ENCODE measurements around the gene GRAP.

The GRAP gene

DNA sequence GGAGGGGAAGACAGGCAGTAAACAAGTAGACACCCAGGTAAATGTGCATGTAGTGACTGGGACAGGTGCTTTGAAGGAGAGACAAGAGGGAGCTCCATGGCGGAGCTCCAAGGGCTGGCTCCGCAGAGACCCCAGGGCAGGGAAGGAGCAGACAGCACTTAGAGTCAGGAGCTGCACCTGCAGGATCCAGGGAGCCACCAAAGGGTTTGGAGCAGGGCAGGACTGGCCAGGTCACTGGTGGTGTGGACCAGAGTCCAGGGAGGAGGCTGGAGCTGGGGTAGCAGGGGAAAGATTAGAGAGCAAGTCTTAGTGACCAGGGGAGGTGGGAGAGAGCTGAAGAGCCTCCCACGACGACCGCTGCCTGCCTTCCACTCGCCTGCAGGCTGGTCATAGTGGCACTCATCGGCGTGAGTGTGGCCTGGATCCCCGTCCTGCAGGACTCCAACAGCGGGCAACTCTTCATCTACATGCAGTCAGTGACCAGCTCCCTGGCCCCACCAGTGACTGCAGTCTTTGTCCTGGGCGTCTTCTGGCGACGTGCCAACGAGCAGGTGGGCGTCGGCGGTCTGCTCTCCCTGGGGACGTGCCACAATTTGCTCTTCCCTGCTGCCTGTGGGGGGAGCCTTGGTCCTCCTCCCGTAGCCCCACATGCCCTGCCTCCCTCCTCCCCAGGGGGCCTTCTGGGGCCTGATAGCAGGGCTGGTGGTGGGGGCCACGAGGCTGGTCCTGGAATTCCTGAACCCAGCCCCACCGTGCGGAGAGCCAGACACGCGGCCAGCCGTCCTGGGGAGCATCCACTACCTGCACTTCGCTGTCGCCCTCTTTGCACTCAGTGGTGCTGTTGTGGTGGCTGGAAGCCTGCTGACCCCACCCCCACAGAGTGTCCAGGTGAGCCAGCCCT, 27.5 kb downstream of the GRAP start:
- no peak for DNase-seq (ENCODE audit: low read depth in 1 of 2, low spot score in 1 of 2)

DNA sequence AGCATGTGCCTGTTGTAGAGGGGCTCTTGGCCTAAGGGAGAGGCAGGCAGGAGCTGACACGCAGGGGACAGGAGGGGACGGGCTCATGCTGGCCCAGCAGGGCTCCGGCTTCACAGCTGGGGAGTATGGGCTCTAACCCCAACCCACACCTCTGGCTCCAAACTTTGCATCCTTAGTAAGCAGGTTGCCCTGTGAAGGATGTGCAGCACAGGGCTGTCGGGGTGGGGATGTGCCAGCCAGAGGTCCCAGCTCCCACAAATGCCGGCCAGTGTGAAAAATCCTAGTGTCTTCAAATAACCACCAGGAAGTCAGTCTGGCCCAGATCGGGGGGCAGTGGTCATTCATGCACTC, 28.2 kb downstream of the GRAP start:
- no peak for DNase-seq (ENCODE audit: low read depth in 1 of 2, low spot score in 1 of 2)

GRCh38 chr17:19017804-19018599, 28.8 kb downstream of the GRAP start:
- no peak for DNase-seq (ENCODE audit: low read depth in 1 of 2, low spot score in 1 of 2)

- DNase-seq (ENCODE audit: low read depth in 1 of 2, low spot score in 1 of 2) = no peak
These were observed 29.4 kb downstream of the GRAP start for GRCh38 chr17:19017401-19017800.

GRCh38 chr17:19016881-19017280, 29.9 kb downstream of the GRAP start:
- no peak for DNase-seq (ENCODE audit: low read depth in 1 of 2, low spot score in 1 of 2)

DNA sequence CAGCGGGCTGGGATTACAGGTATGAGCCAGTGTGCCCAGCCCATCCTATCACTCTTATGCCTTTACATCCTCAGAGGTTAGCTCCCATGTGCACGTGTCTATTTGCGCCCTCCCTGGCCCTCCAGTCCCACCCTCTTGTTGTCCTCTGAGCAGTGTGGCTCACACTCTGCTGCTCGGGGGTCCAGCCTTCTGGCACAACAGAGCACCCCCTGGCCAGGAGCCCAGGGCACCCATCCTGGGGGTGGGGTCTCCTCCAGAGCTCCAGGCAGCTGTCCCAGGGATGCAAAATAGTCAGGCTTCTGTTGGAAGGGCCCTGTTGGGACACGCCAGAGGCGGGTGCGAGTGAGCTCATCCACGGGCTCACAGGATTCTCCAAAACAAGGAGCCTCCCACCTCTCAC, 30.5 kb downstream of the GRAP start:
- no peak for DNase-seq (ENCODE audit: low read depth in 1 of 2, low spot score in 1 of 2)

DNA sequence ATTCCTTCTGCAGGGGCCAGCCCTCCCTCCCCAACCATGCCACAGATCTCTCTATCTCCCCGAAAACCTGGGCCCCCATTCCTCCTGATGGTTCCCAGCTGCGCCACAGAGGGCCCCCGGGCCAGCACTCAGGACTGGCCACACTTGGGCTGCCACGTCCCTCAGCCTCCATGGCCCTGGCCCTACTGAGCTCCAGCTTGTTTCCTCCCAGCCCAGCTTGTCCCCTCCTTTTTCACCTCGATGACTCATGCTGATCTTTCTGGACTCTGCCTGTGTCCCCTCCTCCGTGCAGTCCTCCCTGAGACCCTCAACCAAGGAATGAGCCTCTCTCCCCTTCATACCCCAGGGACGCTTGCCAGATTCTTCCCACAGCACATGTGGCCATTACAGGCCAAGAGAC, 31.3 kb downstream of the GRAP start:
- DNase-seq (ENCODE audit: low read depth in 1 of 2, low spot score in 1 of 2) = no peak

GRCh38 chr17:19014628-19015215, 32.0 kb downstream of the GRAP start:
- DNase-seq (ENCODE audit: low read depth in 1 of 2, low spot score in 1 of 2) = no peak

- DNase-seq (ENCODE audit: low read depth in 1 of 2, low spot score in 1 of 2) = no peak
These were observed 32.7 kb downstream of the GRAP start for GRCh38 chr17:19013806-19014627.

GRCh38 chr17:19013226-19013625, 33.5 kb downstream of the GRAP start:
- DNase-seq (ENCODE audit: low read depth in 1 of 2, low spot score in 1 of 2) = no peak

DNA sequence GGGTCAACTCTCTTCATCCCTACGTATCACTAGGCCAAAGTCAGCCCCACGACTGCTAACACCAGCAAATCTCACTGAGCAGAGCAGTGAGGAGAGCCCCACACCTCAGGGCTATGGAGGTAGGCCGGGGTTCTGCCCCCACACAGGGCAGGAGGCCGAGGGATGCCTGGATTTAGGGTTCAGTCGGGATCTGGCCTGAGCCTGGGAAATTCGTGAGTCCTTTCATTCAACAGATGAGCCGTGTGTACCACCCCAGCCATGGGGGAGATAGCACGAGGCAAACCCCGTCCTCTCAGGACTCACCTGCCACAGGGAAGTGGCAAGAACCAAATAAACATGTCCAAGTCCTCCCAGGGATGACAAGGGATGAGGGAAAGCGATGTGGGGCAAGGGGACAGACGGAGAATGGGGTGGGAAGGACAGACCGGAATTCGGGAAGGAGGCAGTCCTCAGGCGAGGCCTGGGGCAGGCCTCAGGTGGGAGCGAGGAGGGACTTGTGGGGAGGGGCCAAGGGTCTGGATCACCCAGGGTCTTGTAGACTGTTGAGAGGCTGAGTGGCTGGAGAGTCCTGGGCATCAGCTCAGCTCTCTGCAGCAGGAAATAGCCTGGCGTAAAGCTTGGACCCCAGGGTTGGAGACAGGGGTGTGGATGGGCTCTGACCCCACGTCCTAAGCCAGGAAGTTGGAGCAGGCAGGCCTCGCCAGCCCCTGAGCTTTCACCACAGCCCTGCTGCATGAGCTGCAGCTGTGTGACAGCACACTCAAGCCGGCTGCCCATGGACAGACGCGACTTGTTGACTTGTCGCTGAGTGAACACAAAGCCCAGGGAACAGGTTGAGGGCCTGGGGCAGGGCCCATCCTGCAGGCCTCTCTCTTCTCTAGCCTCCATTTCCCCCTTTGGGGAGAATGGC, 34.3 kb downstream of the GRAP start:
- no peak for DNase-seq (ENCODE audit: low read depth in 1 of 2, low spot score in 1 of 2)

DNA sequence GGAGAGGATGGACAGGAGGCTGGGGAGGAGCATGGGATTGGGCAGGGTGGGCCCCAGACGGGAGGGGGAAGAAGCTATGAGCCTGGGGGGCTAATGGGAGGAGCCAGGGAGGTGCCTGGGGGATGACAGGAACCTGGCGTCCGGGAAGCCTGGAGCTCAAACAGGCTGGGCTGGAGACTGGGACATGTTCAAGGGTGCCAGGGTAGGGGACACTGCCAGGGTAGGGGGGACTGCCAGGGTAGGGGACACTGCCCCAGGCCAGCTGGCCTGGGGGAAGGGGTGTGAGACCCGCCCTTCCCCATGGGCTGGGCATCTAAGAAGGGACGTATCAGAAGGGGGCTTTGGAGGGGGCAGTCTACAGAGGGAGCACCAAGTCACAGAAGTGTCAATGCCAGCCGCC, 35.2 kb downstream of the GRAP start:
- DNase-seq (ENCODE audit: low read depth in 1 of 2, low spot score in 1 of 2) = no peak

GRCh38 chr17:19010729-19011505, 35.8 kb downstream of the GRAP start:
- no peak for DNase-seq (ENCODE audit: low read depth in 1 of 2, low spot score in 1 of 2)

GRCh38 chr17:19009970-19010369, 36.8 kb downstream of the GRAP start:
- DNase-seq (ENCODE audit: low read depth in 1 of 2, low spot score in 1 of 2) = no peak

GRCh38 chr17:19006698-19007097, 40.1 kb downstream of the GRAP start:
- no peak for DNase-seq (ENCODE audit: low read depth in 1 of 2, low spot score in 1 of 2)

GRCh38 chr17:19005789-19006430, 40.8 kb downstream of the GRAP start:
- DNase-seq (ENCODE audit: low read depth in 1 of 2, low spot score in 1 of 2) = no peak

GRCh38 chr17:19005137-19005773, 41.5 kb downstream of the GRAP start:
- DNase-seq (ENCODE audit: low read depth in 1 of 2, low spot score in 1 of 2) = no peak

GRCh38 chr17:19004421-19005136, 42.2 kb downstream of the GRAP start, which contains the start of gene FAM83G:
Gene FAM83G, minus strand, starts transcription at chr17:19004764. Its CDS starts 723 bp downstream, at chr17:19004041.
- DNase-seq (ENCODE audit: low read depth in 1 of 2, low spot score in 1 of 2) = peak; percentile 69 to 87

Measured in activated T-helper 1 cell treated with anti-CD3 and anti-CD28 coated beads, Interleukin-2, amount 50 U/mL, for 16 hours (primary cell).